Hematopoietic multipotent progenitor cell (in vitro differentiated cells): ENCODE measurements around the gene OR8G5. TPM values are rescaled to one million over a fixed set of nuclear protein-coding genes. Genes with fewer than 3 reads are reported as not detected.
"Not testable (repeated sequence)": the region's sequence is repeated elsewhere in the genome, so short reads cannot be mapped to it uniquely, and the experiment has no call there.

Experiments used
- DNase-seq, 3 donors: peaks; one replicate each; pipeline ENCODE4 v3.0.0-alpha.2; 2011 to 2015; ENCODE audit warnings: low read depth in 2 of 3, low spot score in 2 of 3
- total RNA-seq: library from RNA; depleted of rRNA; stranded (reverse); fragments of >200 nt; gene quantifications from one replicate; pipeline ENCODE4 v1.2.3, GENCODE V29; 2012

Gene OR8G5
- total RNA-seq, result not detected

- DNase-seq, result no peak
Measured at GRCh38 chr11:124256076-124256475, at the start of gene OR8G5. TSS of gene OR8G5 (plus strand) at chr11:124256376. CDS start at chr11:124264932, 8,556 bp downstream.

- peak in 2 of 3 donors; percentile 50 to 69 for DNase-seq
Measured at GRCh38 chr11:124207102-124207792, 48.9 kb upstream of the OR8G5 start.

- no peak for DNase-seq
Measured at GRCh38 chr11:124209824-124210357, 46.3 kb upstream of the OR8G5 start.

GRCh38 chr11:124210421-124210820, 45.8 kb upstream of the OR8G5 start:
- no peak for DNase-seq

GRCh38 chr11:124211321-124211720, 44.9 kb upstream of the OR8G5 start:
- DNase-seq, result no peak

- DNase-seq, result no peak
Measured at GRCh38 chr11:124214027-124214426, 42.1 kb upstream of the OR8G5 start.

- DNase-seq, result no peak
Measured at GRCh38 chr11:124219126-124219525, 37.0 kb upstream of the OR8G5 start.

- no peak for DNase-seq
Measured at GRCh38 chr11:124222407-124222806, 33.8 kb upstream of the OR8G5 start.

- peak in 2 of 3 donors; percentile 61 to 87 for DNase-seq
Measured at GRCh38 chr11:124224618-124225423, 31.4 kb upstream of the OR8G5 start.

- DNase-seq, result no peak
Measured at GRCh38 chr11:124225471-124225870, 30.7 kb upstream of the OR8G5 start.

GRCh38 chr11:124233376-124233775, 22.8 kb upstream of the OR8G5 start:
- DNase-seq, result no peak

GRCh38 chr11:124238512-124238911, 17.7 kb upstream of the OR8G5 start:
- DNase-seq, result peak in 2 of 3 donors; percentile 1 to 33

- DNase-seq, result no peak
Measured at GRCh38 chr11:124240621-124241397, 15.4 kb upstream of the OR8G5 start, which contains the start of gene OR8G1. TSS of gene OR8G1 (plus strand) at chr11:124241095. CDS start at chr11:124249676, 8,581 bp downstream.

- not testable (repeated sequence) for DNase-seq
Measured at GRCh38 chr11:124249869-124250268, 6.3 kb upstream of the OR8G5 start.

- DNase-seq, result peak in 1 of 3 donors; percentile 24
Measured at GRCh38 chr11:124265041-124265440, 8.9 kb downstream of the OR8G5 start.

GRCh38 chr11:124270886-124271285, 14.7 kb downstream of the OR8G5 start:
- not testable (repeated sequence) for DNase-seq

GRCh38 chr11:124274000-124274399, 17.8 kb downstream of the OR8G5 start:
- DNase-seq, result no peak

GRCh38 chr11:124276081-124276480, 19.9 kb downstream of the OR8G5 start:
- DNase-seq, result peak in 2 of 3 donors; percentile 89 to 96

- no peak for DNase-seq
Measured at GRCh38 chr11:124277207-124277606, 21.0 kb downstream of the OR8G5 start.

- DNase-seq, result peak in 2 of 3 donors; percentile 45 to 69
Measured at GRCh38 chr11:124277804-124278203, 21.6 kb downstream of the OR8G5 start.

GRCh38 chr11:124278261-124278660, 22.1 kb downstream of the OR8G5 start:
- no peak for DNase-seq
